Breast epithelium (tissue), 4 donors: ENCODE data around the gene C1RL. TPM values are rescaled to one million over a fixed set of nuclear protein-coding genes. Genes with fewer than 3 reads are reported as not detected.

ENCODE experiments used
- DNase-seq, 2 donors: peaks; one replicate each; pipeline ENCODE4 v3.0.0-alpha.2; 2019; ENCODE audit warnings: low spot score in 2 of 2
- H3K27ac ChIP-seq, 2 donors: fragments of 200-600 bp; sonication (generic) in 1 of 2; one replicate each; pipeline ENCODE4 v1.5.1; 2016 to 2019; ENCODE audit warnings: mild to moderate bottlenecking in 1 of 2
- H3K27me3 ChIP-seq, 2 donors: fragments of 200-600 bp; sonication (generic) in 1 of 2; one replicate each; pipeline versions ENCODE4 v1.5.1 to v1.6.0; 2017 to 2019; ENCODE audit warnings: control low read depth in 1 of 2, mild to moderate bottlenecking in 1 of 2
- H3K36me3 ChIP-seq: fragments of 200-600 bp; one replicate; pipeline ENCODE4 v1.5.1; 2019
- H3K4me1 ChIP-seq, 2 donors: fragments of 200-600 bp; sonication (generic); one replicate each; pipeline ENCODE4 v1.5.1; 2016 to 2019; ENCODE audit warnings: control low read depth in 1 of 2
- H3K4me3 ChIP-seq, 3 donors: fragments of 200-600 bp; sonication (generic); 1 replicate in 2 of 3; 2 replicates in 1 of 3; pipeline ENCODE4 v1.5.1; 2016 to 2019; ENCODE audit warnings: mild to moderate bottlenecking in 3 of 3, moderate library complexity in 2 of 3
- H3K9me3 ChIP-seq, 2 donors: fragments of 200-600 bp; sonication (generic) in 1 of 2; one replicate each; pipeline ENCODE4 v1.5.1; 2016 to 2019; ENCODE audit warnings: control low read depth in 1 of 2
- POLR2A ChIP-seq: fragments of 450-650 bp; IDR thresholded peaks from one replicate; pipeline ENCODE4 v1.6.1; 2016; ENCODE audit warnings: antibody characterized with exemption, mild to moderate bottlenecking, moderate library complexity
- POLR2AphosphoS5 ChIP-seq, 3 donors: sonication (generic); formaldehyde crosslinking; IDR thresholded peaks; one replicate each; pipeline ENCODE4 v1.6.1; 2017; ENCODE audit warnings: antibody characterized with exemption in 3 of 3
- intact Hi-C: fragments of 100-400 bp; cut with DNase I; formaldehyde crosslinking; loops from one replicate; pipeline ENCODE4 v1.15.1; 2023; ENCODE audit warnings: low total_unique reads
- total RNA-seq, 3 donors: library from RNA; depleted of rRNA; stranded (reverse); fragments of >200 nt; gene quantifications; one replicate each; pipeline ENCODE4 v1.1.0, GENCODE V29; 2016
- TF ChIP-seq, protein P1 (sequence below), 3 donors: fragments of 450-650 bp; IDR thresholded peaks; one replicate each; pipeline ENCODE4 v1.5.1; 2016 to 2017; ENCODE audit warnings: antibody characterized with exemption in 3 of 3, mild to moderate bottlenecking in 3 of 3, moderate library complexity in 3 of 3

Gene C1RL
- total RNA-seq, 3 donors from 2014 or later: 80.6 to 138 (median 124) TPM

DNA sequence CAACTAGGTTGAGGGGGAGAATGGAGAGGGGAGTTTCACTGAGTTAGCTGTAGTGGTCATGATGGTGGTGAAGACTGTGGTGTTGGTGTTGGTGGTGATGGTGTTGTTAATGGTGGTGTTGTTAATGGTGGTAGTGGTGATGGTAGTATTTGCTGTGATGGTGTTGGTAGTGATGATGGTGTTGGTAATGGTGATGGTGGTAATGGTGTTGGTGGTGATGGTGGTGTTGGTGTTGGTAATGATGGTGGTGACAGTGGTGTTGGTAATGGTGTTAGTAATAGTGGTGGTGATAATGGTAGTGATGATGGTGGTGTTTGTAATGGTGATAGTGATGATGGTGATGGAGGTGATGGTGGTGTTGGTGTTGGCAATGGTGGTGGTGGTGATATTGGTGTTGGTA is 25.9 kb downstream of the C1RL start:
- H3K4me3 ChIP-seq: no peak overlapping the region
- no peak for DNase-seq
- no peaks in the 10 kb centered on the region for H3K27me3 ChIP-seq
- no peaks in the 10 kb centered on the region for H3K9me3 ChIP-seq
- no peaks in the 10 kb centered on the region for H3K36me3 ChIP-seq
- TF ChIP-seq POLR2A (no peak), POLR2AphosphoS5 (IDR thresholded peaks at IDR 0.05) (no peak)
- TF ChIP-seq, protein P1, sequence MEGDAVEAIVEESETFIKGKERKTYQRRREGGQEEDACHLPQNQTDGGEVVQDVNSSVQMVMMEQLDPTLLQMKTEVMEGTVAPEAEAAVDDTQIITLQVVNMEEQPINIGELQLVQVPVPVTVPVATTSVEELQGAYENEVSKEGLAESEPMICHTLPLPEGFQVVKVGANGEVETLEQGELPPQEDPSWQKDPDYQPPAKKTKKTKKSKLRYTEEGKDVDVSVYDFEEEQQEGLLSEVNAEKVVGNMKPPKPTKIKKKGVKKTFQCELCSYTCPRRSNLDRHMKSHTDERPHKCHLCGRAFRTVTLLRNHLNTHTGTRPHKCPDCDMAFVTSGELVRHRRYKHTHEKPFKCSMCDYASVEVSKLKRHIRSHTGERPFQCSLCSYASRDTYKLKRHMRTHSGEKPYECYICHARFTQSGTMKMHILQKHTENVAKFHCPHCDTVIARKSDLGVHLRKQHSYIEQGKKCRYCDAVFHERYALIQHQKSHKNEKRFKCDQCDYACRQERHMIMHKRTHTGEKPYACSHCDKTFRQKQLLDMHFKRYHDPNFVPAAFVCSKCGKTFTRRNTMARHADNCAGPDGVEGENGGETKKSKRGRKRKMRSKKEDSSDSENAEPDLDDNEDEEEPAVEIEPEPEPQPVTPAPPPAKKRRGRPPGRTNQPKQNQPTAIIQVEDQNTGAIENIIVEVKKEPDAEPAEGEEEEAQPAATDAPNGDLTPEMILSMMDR (IDR thresholded peaks at IDR 0.05): no peak
- intact Hi-C loops: no loop called here
- H3K4me1 ChIP-seq: peaks cover 0 to 3% of the 10 kb centered on the region in 2 donors
- H3K27ac ChIP-seq: peak overlapping the region in 1 of 2 donors; percentile 48

GRCh38 chr12:7081037-7081436 is 28.0 kb downstream of the C1RL start:
- Histone ChIP-seq H3K4me3 (no peak overlapping the region), H3K4me1 (peaks cover 0 to 3% of the 10 kb centered on the region in 2 donors), H3K27me3 (no peaks in the 10 kb centered on the region), H3K9me3 (no peaks in the 10 kb centered on the region), H3K27ac (peak overlapping the region; percentile 34 to 79), H3K36me3 (no peaks in the 10 kb centered on the region)
- TF ChIP-seq, protein P1 (IDR thresholded peaks at IDR 0.05): no peak
- TF ChIP-seq POLR2AphosphoS5 (IDR thresholded peaks at IDR 0.05) (no peak), POLR2A (no peak)
- DNase-seq: no peak
- intact Hi-C loops: no loop called here

DNA sequence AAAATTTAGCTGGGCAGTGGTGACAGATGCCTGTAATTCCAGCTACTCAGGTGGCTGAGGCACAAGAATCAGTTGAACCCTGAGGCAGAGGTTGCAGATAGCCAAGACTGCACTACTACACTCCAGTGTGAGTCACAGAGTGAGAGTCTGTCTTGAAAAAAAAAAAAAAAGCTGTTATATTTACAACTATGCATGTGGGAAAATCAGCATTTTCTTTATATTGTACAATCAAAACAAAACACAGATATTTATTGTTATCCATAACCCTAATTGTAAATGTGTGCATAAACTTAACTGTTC is 29.2 kb downstream of the C1RL start:
- Histone ChIP-seq H3K4me1 (peaks cover 0 to 3% of the 10 kb centered on the region in 2 donors), H3K27me3 (no peaks in the 10 kb centered on the region), H3K36me3 (no peaks in the 10 kb centered on the region), H3K27ac (peak overlapping the region; percentile 79 to 88), H3K9me3 (no peaks in the 10 kb centered on the region), H3K4me3 (no peak overlapping the region)
- intact Hi-C loops: no loop called here
- DNase-seq: no peak
- TF ChIP-seq, protein P1 (IDR thresholded peaks at IDR 0.05): no peak
- TF ChIP-seq POLR2A: no peak
- TF ChIP-seq POLR2AphosphoS5 (IDR thresholded peaks at IDR 0.05): no peak

- intact Hi-C loops: no loop called here
- peaks cover 0 to 3% of the 10 kb centered on the region in 2 donors for H3K4me1 ChIP-seq
- no peaks in the 10 kb centered on the region for H3K27me3 ChIP-seq
- H3K9me3 ChIP-seq: no peaks in the 10 kb centered on the region
- H3K36me3 ChIP-seq: no peaks in the 10 kb centered on the region
- H3K27ac ChIP-seq: no peak overlapping the region
- no peak overlapping the region for H3K4me3 ChIP-seq
- no peak for TF ChIP-seq POLR2AphosphoS5 (IDR thresholded peaks at IDR 0.05)
- DNase-seq: no peak
Measured at GRCh38 chr12:7078163-7078562, 30.9 kb downstream of the C1RL start.

DNA sequence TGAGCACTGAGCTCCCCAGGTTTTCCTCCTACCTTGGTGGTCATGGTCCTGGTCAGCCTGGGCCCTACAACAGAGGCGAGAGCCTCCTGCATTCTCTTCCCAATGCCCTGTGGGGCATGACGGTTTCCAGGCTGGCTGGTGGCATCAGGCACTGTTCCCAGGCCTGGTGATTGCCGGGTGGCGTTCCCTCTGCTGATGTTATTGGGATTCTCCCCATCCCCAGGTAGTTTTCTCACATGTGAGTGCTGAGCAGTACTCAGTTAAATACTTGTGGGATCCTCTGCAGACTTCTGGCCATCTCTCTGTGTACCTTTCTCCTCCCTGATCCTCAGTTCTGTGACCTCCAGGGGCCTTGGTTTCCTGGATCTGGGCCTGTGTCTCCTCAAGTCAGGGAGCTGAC is 32.5 kb downstream of the C1RL start:
- Histone ChIP-seq H3K9me3 (no peaks in the 10 kb centered on the region), H3K27me3 (no peaks in the 10 kb centered on the region), H3K4me1 (peaks cover 0 to 3% of the 10 kb centered on the region in 2 donors), H3K4me3 (no peak overlapping the region), H3K27ac (peak overlapping the region in 1 of 2 donors; percentile 56), H3K36me3 (no peaks in the 10 kb centered on the region)
- intact Hi-C loops: no loop called here
- no peak for DNase-seq
- TF ChIP-seq POLR2A: no peak

DNA sequence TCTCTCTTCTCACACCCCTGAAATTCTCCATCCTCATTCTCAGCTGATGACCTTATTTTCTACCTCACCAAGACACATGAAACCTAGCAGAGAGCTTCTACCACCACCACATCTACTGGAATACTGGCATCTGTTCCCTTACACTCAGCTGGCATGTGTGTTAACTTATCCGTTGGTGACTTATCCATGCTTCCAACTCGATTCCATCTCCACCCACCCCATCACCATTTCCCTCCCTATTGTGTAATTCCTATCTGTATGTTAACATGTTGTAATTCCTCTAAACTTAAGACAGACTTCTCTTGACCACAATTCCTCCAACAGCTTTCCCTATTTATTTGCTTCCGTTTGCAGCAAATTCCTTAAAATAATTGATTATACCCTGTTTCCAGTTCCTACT is 33.1 kb downstream of the C1RL start:
- no peak for DNase-seq
- H3K27me3 ChIP-seq: no peaks in the 10 kb centered on the region
- no peaks in the 10 kb centered on the region for H3K36me3 ChIP-seq
- H3K9me3 ChIP-seq: no peaks in the 10 kb centered on the region
- H3K4me3 ChIP-seq: no peak overlapping the region
- intact Hi-C loops: no loop called here
- peaks cover 0 to 3% of the 10 kb centered on the region in 2 donors for H3K4me1 ChIP-seq
- TF ChIP-seq, protein P1 (IDR thresholded peaks at IDR 0.05): no peak
- TF ChIP-seq POLR2AphosphoS5 (IDR thresholded peaks at IDR 0.05) (no peak), POLR2A (no peak)
- H3K27ac ChIP-seq: peak overlapping the region in 1 of 2 donors; percentile 56
